ENCODE results near the gene TNIP3.

The TNIP3 gene

GRCh38 chr4:121138039-121138825 is 25.9 kb downstream of the TNIP3 start:
- DNase-seq, result no peak

- no peak for DNase-seq
Measured at GRCh38 chr4:121130326-121130660, 33.8 kb downstream of the TNIP3 start.

- DNase-seq, result no peak
Measured at GRCh38 chr4:121129606-121130325, 34.4 kb downstream of the TNIP3 start.

GRCh38 chr4:121127100-121127499 is 37.0 kb downstream of the TNIP3 start:
- no peak for DNase-seq

GRCh38 chr4:121126449-121127006 is 37.6 kb downstream of the TNIP3 start:
- DNase-seq, result no peak

GRCh38 chr4:121125498-121125885 is 38.6 kb downstream of the TNIP3 start:
- DNase-seq, result no peak

GRCh38 chr4:121122661-121123060 is 41.5 kb downstream of the TNIP3 start:
- no peak for DNase-seq

- no peak for DNase-seq
Measured at GRCh38 chr4:121119715-121120114, 44.4 kb downstream of the TNIP3 start.

- no peak for DNase-seq
Measured at GRCh38 chr4:121118344-121118743, 45.8 kb downstream of the TNIP3 start.

- DNase-seq, result no peak
Measured at GRCh38 chr4:121114756-121115155, 49.4 kb downstream of the TNIP3 start.

GRCh38 chr4:121112530-121112929 is 51.6 kb downstream of the TNIP3 start:
- no peak for DNase-seq

GRCh38 chr4:121108557-121108956 is 55.6 kb downstream of the TNIP3 start:
- no peak for DNase-seq

GRCh38 chr4:121107507-121107906 is 56.6 kb downstream of the TNIP3 start:
- DNase-seq, result no peak

GRCh38 chr4:121100093-121100775 is 63.9 kb downstream of the TNIP3 start:
- no peak for DNase-seq

GRCh38 chr4:121098266-121098665 is 65.9 kb downstream of the TNIP3 start:
- DNase-seq, result no peak

GRCh38 chr4:121096629-121097028 is 67.5 kb downstream of the TNIP3 start:
- no peak for DNase-seq

GRCh38 chr4:121096191-121096590 is 67.9 kb downstream of the TNIP3 start:
- no peak for DNase-seq

GRCh38 chr4:121094297-121094966 is 69.7 kb downstream of the TNIP3 start:
- no peak for DNase-seq

- no peak for DNase-seq
Measured at GRCh38 chr4:121093261-121093660, 70.9 kb downstream of the TNIP3 start.

- no peak for DNase-seq
Measured at GRCh38 chr4:121091941-121092340, 72.2 kb downstream of the TNIP3 start.

GRCh38 chr4:121088867-121089266 is 75.3 kb downstream of the TNIP3 start:
- DNase-seq, result no peak
